ENCODE measurements around the gene CTPS2.

DNA sequence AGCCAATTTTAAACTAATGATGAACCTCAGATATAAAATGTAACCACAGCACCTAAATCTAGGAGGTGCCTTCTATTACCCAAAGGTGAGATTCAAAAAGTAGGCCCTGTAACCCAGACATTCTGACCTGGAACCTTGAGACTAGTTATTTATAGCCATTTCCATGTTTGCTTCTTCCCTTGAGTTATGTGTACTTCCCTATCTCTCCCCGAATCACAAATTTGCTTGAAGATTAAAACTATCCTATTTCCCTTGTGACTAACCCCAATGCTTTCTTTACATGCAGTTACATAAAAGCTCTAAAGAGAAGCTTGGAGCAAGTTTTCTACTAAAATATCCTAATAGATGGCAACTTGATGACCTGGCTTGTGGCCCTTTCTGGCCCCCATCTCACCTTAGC lies 95.1 kb downstream of the CTPS2 start:
- TF ChIP-seq, protein P1, sequence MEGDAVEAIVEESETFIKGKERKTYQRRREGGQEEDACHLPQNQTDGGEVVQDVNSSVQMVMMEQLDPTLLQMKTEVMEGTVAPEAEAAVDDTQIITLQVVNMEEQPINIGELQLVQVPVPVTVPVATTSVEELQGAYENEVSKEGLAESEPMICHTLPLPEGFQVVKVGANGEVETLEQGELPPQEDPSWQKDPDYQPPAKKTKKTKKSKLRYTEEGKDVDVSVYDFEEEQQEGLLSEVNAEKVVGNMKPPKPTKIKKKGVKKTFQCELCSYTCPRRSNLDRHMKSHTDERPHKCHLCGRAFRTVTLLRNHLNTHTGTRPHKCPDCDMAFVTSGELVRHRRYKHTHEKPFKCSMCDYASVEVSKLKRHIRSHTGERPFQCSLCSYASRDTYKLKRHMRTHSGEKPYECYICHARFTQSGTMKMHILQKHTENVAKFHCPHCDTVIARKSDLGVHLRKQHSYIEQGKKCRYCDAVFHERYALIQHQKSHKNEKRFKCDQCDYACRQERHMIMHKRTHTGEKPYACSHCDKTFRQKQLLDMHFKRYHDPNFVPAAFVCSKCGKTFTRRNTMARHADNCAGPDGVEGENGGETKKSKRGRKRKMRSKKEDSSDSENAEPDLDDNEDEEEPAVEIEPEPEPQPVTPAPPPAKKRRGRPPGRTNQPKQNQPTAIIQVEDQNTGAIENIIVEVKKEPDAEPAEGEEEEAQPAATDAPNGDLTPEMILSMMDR (IDR thresholded peaks at IDR 0.05): no peak
- TF ChIP-seq POLR2A (IDR thresholded peaks at IDR 0.05): no peak

Data from breast epithelium (tissue), 3 donors.